ENCODE data around the gene RCAN2.

Gene RCAN2

GRCh38 chr6:46504242-46504641 lies 13.0 kb upstream of the RCAN2 start:
- Histone ChIP-seq H2BK15ac (ENCODE audit: low read length) (no peak overlapping the region), H3K4me2 (ENCODE audit: insufficient read depth, low read length, poor library complexity, severe bottlenecking) (no peak overlapping the region), H2AFZ (ENCODE audit: low read length) (no peak overlapping the region), H3K23ac (ENCODE audit: low read depth, low read length, poor library complexity) (no peak overlapping the region), H3K9me3 (replicated peaks in 1 of 2; ENCODE audit: control insufficient read depth in 2 of 2, insufficient read depth in 1 of 2, low read depth in 1 of 2, low read length in 2 of 2) (no peaks in the 10 kb centered on the region), H3K4me3 (ENCODE audit: low read length in 2 of 2) (no peak overlapping the region), H3K79me1 (ENCODE audit: low read depth, low read length) (no peaks in the 10 kb centered on the region), H4K8ac (ENCODE audit: low read depth, low read length) (no peak overlapping the region), H3K14ac (ENCODE audit: low read length) (no peak overlapping the region), H3K18ac (ENCODE audit: low read length) (no peak overlapping the region), H2AK5ac (ENCODE audit: low read depth, low read length) (no peak overlapping the region), H3K4ac (ENCODE audit: low read length) (no peak overlapping the region), H4K91ac (ENCODE audit: low read depth, low read length, poor library complexity) (no peak overlapping the region), H2BK12ac (ENCODE audit: low read length) (no peak overlapping the region), H3K36me3 (replicated peaks in 1 of 2; ENCODE audit: control insufficient read depth in 2 of 2, insufficient read depth in 2 of 2, low read length in 2 of 2) (no peaks in the 10 kb centered on the region), H3K4me1 (ENCODE audit: control insufficient read depth in 2 of 2, insufficient read depth in 1 of 2, low read depth in 1 of 2, low read length in 2 of 2) (no peaks in the 10 kb centered on the region), H3K27ac (replicated peaks; ENCODE audit: low read length) (no peak overlapping the region), H3K27me3 (ENCODE audit: control insufficient read depth in 3 of 3, insufficient read depth in 3 of 3, low read depth in 1 of 3, low read length in 3 of 3) (no peaks in the 10 kb centered on the region), H2BK120ac (ENCODE audit: low read depth, low read length) (no peak overlapping the region), H3K9ac (ENCODE audit: low read depth, low read length, poor library complexity) (no peak overlapping the region), H2BK5ac (ENCODE audit: low read length) (no peak overlapping the region)
- no peak for DNase-seq (ENCODE audit: low spot score)

GRCh38 chr6:46502486-46503119 lies 11.4 kb upstream of the RCAN2 start:
- no peak overlapping the region for H2BK5ac ChIP-seq (ENCODE audit: low read length)
- H3K36me3 ChIP-seq (replicated peaks in 1 of 2; ENCODE audit: control insufficient read depth in 2 of 2, insufficient read depth in 2 of 2, low read length in 2 of 2) = no peaks in the 10 kb centered on the region
- no peak overlapping the region for H2BK12ac ChIP-seq (ENCODE audit: low read length)
- H3K4me1 ChIP-seq (ENCODE audit: control insufficient read depth in 2 of 2, insufficient read depth in 1 of 2, low read depth in 1 of 2, low read length in 2 of 2) = no peaks in the 10 kb centered on the region
- H4K91ac ChIP-seq (ENCODE audit: low read depth, low read length, poor library complexity) = no peak overlapping the region
- no peak overlapping the region for H3K23ac ChIP-seq (ENCODE audit: low read depth, low read length, poor library complexity)
- H2BK120ac ChIP-seq (ENCODE audit: low read depth, low read length) = no peak overlapping the region
- H3K4me3 ChIP-seq (ENCODE audit: low read length in 2 of 2) = no peak overlapping the region
- H3K14ac ChIP-seq (ENCODE audit: low read length) = no peak overlapping the region
- WGBS, 2 donors (ENCODE audit: extremely low coverage in 2 of 2, insufficient read length in 2 of 2, insufficient replicate concordance in 1 of 2) = no CpG with 5 or more reads among the region's 2 CpGs
- no peak for DNase-seq (ENCODE audit: low spot score)
- H3K79me1 ChIP-seq (ENCODE audit: low read depth, low read length) = no peaks in the 10 kb centered on the region
- no peak overlapping the region for H3K27ac ChIP-seq (replicated peaks; ENCODE audit: low read length)
- H3K4ac ChIP-seq (ENCODE audit: low read length) = no peak overlapping the region
- H3K27me3 ChIP-seq (ENCODE audit: control insufficient read depth in 3 of 3, insufficient read depth in 3 of 3, low read depth in 1 of 3, low read length in 3 of 3) = no peaks in the 10 kb centered on the region
- H3K9ac ChIP-seq (ENCODE audit: low read depth, low read length, poor library complexity) = no peak overlapping the region
- no peak overlapping the region for H2AK5ac ChIP-seq (ENCODE audit: low read depth, low read length)
- H2AFZ ChIP-seq (ENCODE audit: low read length) = no peak overlapping the region
- H3K4me2 ChIP-seq (ENCODE audit: insufficient read depth, low read length, poor library complexity, severe bottlenecking) = no peak overlapping the region
- H2BK15ac ChIP-seq (ENCODE audit: low read length) = no peak overlapping the region
- H4K8ac ChIP-seq (ENCODE audit: low read depth, low read length) = no peak overlapping the region
- H3K9me3 ChIP-seq (replicated peaks in 1 of 2; ENCODE audit: control insufficient read depth in 2 of 2, insufficient read depth in 1 of 2, low read depth in 1 of 2, low read length in 2 of 2) = no peaks in the 10 kb centered on the region
- H3K18ac ChIP-seq (ENCODE audit: low read length) = no peak overlapping the region

GRCh38 chr6:46501136-46502089 lies 10.2 kb upstream of the RCAN2 start:
- no peaks in the 10 kb centered on the region for H3K79me1 ChIP-seq (ENCODE audit: low read depth, low read length)
- no peak overlapping the region for H4K91ac ChIP-seq (ENCODE audit: low read depth, low read length, poor library complexity)
- no peak overlapping the region for H2BK120ac ChIP-seq (ENCODE audit: low read depth, low read length)
- no peak overlapping the region for H2BK12ac ChIP-seq (ENCODE audit: low read length)
- no peak overlapping the region for H3K4ac ChIP-seq (ENCODE audit: low read length)
- H3K4me3 ChIP-seq (ENCODE audit: low read length in 2 of 2) = no peak overlapping the region
- no peak overlapping the region for H2BK5ac ChIP-seq (ENCODE audit: low read length)
- H3K27ac ChIP-seq (replicated peaks; ENCODE audit: low read length) = no peak overlapping the region
- H3K4me2 ChIP-seq (ENCODE audit: insufficient read depth, low read length, poor library complexity, severe bottlenecking) = no peak overlapping the region
- H4K8ac ChIP-seq (ENCODE audit: low read depth, low read length) = no peak overlapping the region
- no peak overlapping the region for H3K9ac ChIP-seq (ENCODE audit: low read depth, low read length, poor library complexity)
- no CpG with 5 or more reads among the region's 8 CpGs for WGBS, 2 donors (ENCODE audit: extremely low coverage in 2 of 2, insufficient read length in 2 of 2, insufficient replicate concordance in 1 of 2)
- no peaks in the 10 kb centered on the region for H3K9me3 ChIP-seq (replicated peaks in 1 of 2; ENCODE audit: control insufficient read depth in 2 of 2, insufficient read depth in 1 of 2, low read depth in 1 of 2, low read length in 2 of 2)
- no peak overlapping the region for H2AFZ ChIP-seq (ENCODE audit: low read length)
- no peak for DNase-seq (ENCODE audit: low spot score)
- no peak overlapping the region for H3K18ac ChIP-seq (ENCODE audit: low read length)
- H2AK5ac ChIP-seq (ENCODE audit: low read depth, low read length) = no peak overlapping the region
- no peak overlapping the region for H3K23ac ChIP-seq (ENCODE audit: low read depth, low read length, poor library complexity)
- H3K36me3 ChIP-seq (replicated peaks in 1 of 2; ENCODE audit: control insufficient read depth in 2 of 2, insufficient read depth in 2 of 2, low read length in 2 of 2) = no peaks in the 10 kb centered on the region
- no peak overlapping the region for H3K14ac ChIP-seq (ENCODE audit: low read length)
- no peaks in the 10 kb centered on the region for H3K27me3 ChIP-seq (ENCODE audit: control insufficient read depth in 3 of 3, insufficient read depth in 3 of 3, low read depth in 1 of 3, low read length in 3 of 3)
- H2BK15ac ChIP-seq (ENCODE audit: low read length) = no peak overlapping the region
- H3K4me1 ChIP-seq (ENCODE audit: control insufficient read depth in 2 of 2, insufficient read depth in 1 of 2, low read depth in 1 of 2, low read length in 2 of 2) = no peaks in the 10 kb centered on the region

GRCh38 chr6:46500382-46500781 lies 9.1 kb upstream of the RCAN2 start:
- Histone ChIP-seq H3K9me3 (replicated peaks in 1 of 2; ENCODE audit: control insufficient read depth in 2 of 2, insufficient read depth in 1 of 2, low read depth in 1 of 2, low read length in 2 of 2) (no peaks in the 10 kb centered on the region), H3K27me3 (ENCODE audit: control insufficient read depth in 3 of 3, insufficient read depth in 3 of 3, low read depth in 1 of 3, low read length in 3 of 3) (no peaks in the 10 kb centered on the region)

More at GRCh38 chr6:46500382-46500781, 9.1 kb upstream of the RCAN2 start:
- no peak overlapping the region for H3K9ac ChIP-seq (ENCODE audit: low read depth, low read length, poor library complexity)
- no peak overlapping the region for H2BK12ac ChIP-seq (ENCODE audit: low read length)
- H2BK15ac ChIP-seq (ENCODE audit: low read length) = no peak overlapping the region
- no peak overlapping the region for H2AK5ac ChIP-seq (ENCODE audit: low read depth, low read length)
- no peak overlapping the region for H3K27ac ChIP-seq (replicated peaks; ENCODE audit: low read length)
- H3K4me3 ChIP-seq (ENCODE audit: low read length in 2 of 2) = no peak overlapping the region
- no peak overlapping the region for H3K14ac ChIP-seq (ENCODE audit: low read length)
- no peak overlapping the region for H3K23ac ChIP-seq (ENCODE audit: low read depth, low read length, poor library complexity)
- no peak overlapping the region for H3K18ac ChIP-seq (ENCODE audit: low read length)
- no peak overlapping the region for H3K4ac ChIP-seq (ENCODE audit: low read length)
- DNase-seq (ENCODE audit: low spot score) = no peak
- no peak overlapping the region for H2BK120ac ChIP-seq (ENCODE audit: low read depth, low read length)
- no peak overlapping the region for H4K8ac ChIP-seq (ENCODE audit: low read depth, low read length)
- H2BK5ac ChIP-seq (ENCODE audit: low read length) = no peak overlapping the region
- H3K79me1 ChIP-seq (ENCODE audit: low read depth, low read length) = no peaks in the 10 kb centered on the region
- no peaks in the 10 kb centered on the region for H3K4me1 ChIP-seq (ENCODE audit: control insufficient read depth in 2 of 2, insufficient read depth in 1 of 2, low read depth in 1 of 2, low read length in 2 of 2)
- H4K91ac ChIP-seq (ENCODE audit: low read depth, low read length, poor library complexity) = no peak overlapping the region
- H3K36me3 ChIP-seq (replicated peaks in 1 of 2; ENCODE audit: control insufficient read depth in 2 of 2, insufficient read depth in 2 of 2, low read length in 2 of 2) = no peaks in the 10 kb centered on the region
- H2AFZ ChIP-seq (ENCODE audit: low read length) = no peak overlapping the region
- no peak overlapping the region for H3K4me2 ChIP-seq (ENCODE audit: insufficient read depth, low read length, poor library complexity, severe bottlenecking)
